Measurements from ENCODE around the gene CFAP52. TPM values are rescaled to one million over a fixed set of nuclear protein-coding genes. Genes with fewer than 3 reads are reported as not detected.

The CFAP52 gene
- total RNA-seq, 2 donors from 2014 or later = 1.7 TPM; not detected in 1

Other genes with a start within 250 kb of the CFAP52 start
- gene STX8, start 822 bp upstream of the CFAP52 start, total RNA-seq = 10 to 100 TPM; 46.6 to 72.4 TPM
- gene USP43, start 68.9 kb downstream of the CFAP52 start, total RNA-seq = 10 to 100 TPM; 28.2 to 33.2 TPM
- not detected for gene DHRS7C, start 214.9 kb downstream of the CFAP52 start, total RNA-seq
- gene GSG1L2, start 245.4 kb downstream of the CFAP52 start, total RNA-seq = not detected
- 1 to 10 TPM in 1 of 2 donors, under 1 TPM in 1; 0.34 to 1.5 TPM for gene GLP2R, start 249.3 kb downstream of the CFAP52 start, total RNA-seq

Measured in prostate gland (tissue), 2 donors.